ENCODE results near the gene CALU.

CALU gene

GRCh38 chr7:128791121-128791971 is 52.2 kb downstream of the CALU start, which contains the start of gene CCDC136 (continued):
- TF ChIP-seq ZNF610 (tag by site-specific recombination; IDR thresholded peaks at IDR 0.05; ENCODE audit: borderline replicate concordance): peak; percentile 60; the same call in 1 of the 2 replicates
- TF ChIP-seq ZNF704 (tag by site-specific recombination; IDR thresholded peaks at IDR 0.05): 0 out of 2 replicates have a peak, but pooled peaks have one; percentile 11
- TF ChIP-seq ZNF501 (tag by site-specific recombination; IDR thresholded peaks at IDR 0.05): 0 out of 2 replicates have a peak, but pooled peaks have one; percentile 51
- TF ChIP-seq ZNF341 (tag by site-specific recombination; IDR thresholded peaks at IDR 0.05; ENCODE audit: low read depth): peak; percentile 78
- TF ChIP-seq ZBTB44 (tag by site-specific recombination; IDR thresholded peaks at IDR 0.05): no peak
- no peak for TF ChIP-seq INSM2 (tag by site-specific recombination; IDR thresholded peaks at IDR 0.05)
- TF ChIP-seq FEZF1 (tag by site-specific recombination; IDR thresholded peaks at IDR 0.05): no peak
- no peak for TF ChIP-seq ZNF37A (tag by site-specific recombination; IDR thresholded peaks at IDR 0.05)
- no peak for TF ChIP-seq ZNF560 (tag by site-specific recombination; IDR thresholded peaks at IDR 0.05; ENCODE audit: borderline replicate concordance)
- no peak for TF ChIP-seq ZNF202 (tag by site-specific recombination; IDR thresholded peaks at IDR 0.05; ENCODE audit: borderline replicate concordance)
- TF ChIP-seq ZNF366 (tag by site-specific recombination; conservative IDR thresholded peaks at IDR 0.05): peak; percentile 97
- peak; percentile 27; the same call in 1 of the 2 replicates for TF ChIP-seq ZIC2 (tag by site-specific recombination; IDR thresholded peaks at IDR 0.05)
- TF ChIP-seq ZNF324 (tag by site-specific recombination; IDR thresholded peaks at IDR 0.05): 0 out of 2 replicates have a peak, but pooled peaks have one; percentile 30
- no peak; the same call in 1 of the 2 replicates for TF ChIP-seq OSR2 (tag by site-specific recombination; IDR thresholded peaks at IDR 0.05)
- peak; percentile 47 for TF ChIP-seq YY1 (tag by site-specific recombination; IDR thresholded peaks at IDR 0.05)
- TF ChIP-seq ZNF132 (tag by site-specific recombination; IDR thresholded peaks at IDR 0.05; ENCODE audit: borderline replicate concordance): no peak
- TF ChIP-seq TSHZ1 (tag by site-specific recombination; IDR thresholded peaks at IDR 0.05; ENCODE audit: borderline replicate concordance): no peak
- peak; percentile 90 for TF ChIP-seq ZBTB11 (tag by site-specific recombination; conservative IDR thresholded peaks at IDR 0.05; ENCODE audit: low read depth)
- TF ChIP-seq ZSCAN30 (tag by site-specific recombination; IDR thresholded peaks at IDR 0.05): 0 out of 2 replicates have a peak, but pooled peaks have one; percentile 68
- no peak for TF ChIP-seq ZNF280C (tag by site-specific recombination; IDR thresholded peaks at IDR 0.05)
- peak; percentile 64; the same call in 1 of the 2 replicates for TF ChIP-seq SP2 (tag by site-specific recombination; IDR thresholded peaks at IDR 0.05)
- TF ChIP-seq ZEB2 (tag by site-specific recombination; IDR thresholded peaks at IDR 0.05): peak; percentile 34
- TF ChIP-seq ZNF514 (tag by site-specific recombination; IDR thresholded peaks at IDR 0.05): no peak
